Mesenteric fat pad (tissue), 1 donor: ENCODE results near the gene CSTA. TPM values are rescaled to one million over a fixed set of nuclear protein-coding genes. Genes with fewer than 3 reads are reported as not detected.
"Not testable (repeated sequence)": the region's sequence is repeated elsewhere in the genome, so short reads cannot be mapped to it uniquely, and the experiment has no call there.

Source experiments
- DNase-seq: peaks from one replicate; pipeline ENCODE4 v3.0.0-alpha.2; 2020; ENCODE audit warnings: low spot score
- total RNA-seq: library from RNA; stranded (reverse); fragmentation: NEBNext Ultra II Directional; extraction: Animal tissue kit (Norgen Biotek cat#: 25700); gene quantifications from one replicate; pipeline ENCODE4 v1.2.1, GENCODE V29; 2021
- donor health status: DM: yes; HTN: yes; CAD: no.

CSTA gene
- total RNA-seq, 1 donor from 2014 or later, result 28.7 TPM

- DNase-seq, result no peak
These were observed 2.7 kb upstream of the CSTA start for GRCh38 chr3:122322095-122323075.

- DNase-seq, result no peak
These were observed 721 bp downstream of the CSTA start for GRCh38 chr3:122325769-122326168.

GRCh38 chr3:122331886-122332285 is 6.8 kb downstream of the CSTA start:
- DNase-seq, result no peak

- DNase-seq, result no peak
These were observed 7.5 kb downstream of the CSTA start for GRCh38 chr3:122332551-122332950.

- DNase-seq, result no peak
These were observed 17.8 kb downstream of the CSTA start for GRCh38 chr3:122342803-122343202.

- DNase-seq, result no peak
These were observed 18.6 kb downstream of the CSTA start for GRCh38 chr3:122343654-122344053.

GRCh38 chr3:122349171-122349570 is 24.1 kb downstream of the CSTA start:
- DNase-seq, result no peak

GRCh38 chr3:122350814-122351418 is 25.9 kb downstream of the CSTA start:
- no peak for DNase-seq

GRCh38 chr3:122351612-122352011 is 26.6 kb downstream of the CSTA start:
- DNase-seq, result no peak

GRCh38 chr3:122353215-122353614 is 28.2 kb downstream of the CSTA start:
- no peak for DNase-seq

GRCh38 chr3:122353893-122354401 is 28.9 kb downstream of the CSTA start:
- DNase-seq, result no peak

GRCh38 chr3:122355612-122356011 is 30.6 kb downstream of the CSTA start:
- DNase-seq, result no peak

- no peak for DNase-seq
These were observed 31.4 kb downstream of the CSTA start for GRCh38 chr3:122356402-122356801.

- no peak for DNase-seq
These were observed 33.0 kb downstream of the CSTA start for GRCh38 chr3:122357828-122358702.

- no peak for DNase-seq
These were observed 33.6 kb downstream of the CSTA start for GRCh38 chr3:122358703-122359032.

GRCh38 chr3:122362026-122362425 is 37.0 kb downstream of the CSTA start:
- DNase-seq, result no peak

GRCh38 chr3:122364490-122364889 is 39.4 kb downstream of the CSTA start:
- no peak for DNase-seq

- no peak for DNase-seq
These were observed 40.0 kb downstream of the CSTA start for GRCh38 chr3:122365073-122365472.

GRCh38 chr3:122365582-122366378 is 40.7 kb downstream of the CSTA start:
- not testable (repeated sequence) for DNase-seq

- DNase-seq, result no peak
These were observed 41.3 kb downstream of the CSTA start for GRCh38 chr3:122366379-122366749.

GRCh38 chr3:122374034-122374433 is 49.0 kb downstream of the CSTA start:
- no peak for DNase-seq
